K562 (cell line): ENCODE data around the gene PFDN2. TPM values are rescaled to one million over a fixed set of nuclear protein-coding genes. Genes with fewer than 3 reads are reported as not detected.

Experiments used
- BRCA1 ChIP-seq, 2 experiments: fragments of 450-650 bp in 1 of 2; sonication (generic) in 1 of 2; formaldehyde crosslinking in 1 of 2; IDR thresholded peaks; 2 replicates each; pipeline versions ENCODE4 v1.5.0 to v1.6.1; 2017 to 2020; ENCODE audit warnings: mild to moderate bottlenecking in 1 of 2, missing genetic modification reagents in 1 of 2
- CREBBP ChIP-seq: IDR thresholded peaks from one replicate; pipeline ENCODE4 v1.6.1; 2012; ENCODE audit warnings: low read depth, mild to moderate bottlenecking, control low read depth, inconsistent platforms, low read length
- DPF2 ChIP-seq: fragments of 450-650 bp; IDR thresholded peaks from 2 replicates; pipeline ENCODE4 v1.6.1; 2016
- GTF2A2 ChIP-seq: IDR thresholded peaks from 2 replicates; pipeline ENCODE4 v1.6.1; 2016; ENCODE audit warnings: mild to moderate bottlenecking, missing genetic modification characterization, missing compliant biosample characterization
- HLTF ChIP-seq: fragments of 450-650 bp; IDR thresholded peaks from 2 replicates; pipeline ENCODE4 v1.6.1; 2016
- JUNB ChIP-seq: fragments of 450-650 bp; formaldehyde crosslinking; conservative IDR thresholded peaks from 2 replicates; pipeline ENCODE4 v1.4.0; 2020; ENCODE audit warnings: mild to moderate bottlenecking
- MCM2 ChIP-seq: fragments of 450-650 bp; IDR thresholded peaks from 2 replicates; pipeline ENCODE4 v1.6.1; 2017; ENCODE audit warnings: low read depth, mild to moderate bottlenecking
- MEF2D ChIP-seq: conservative IDR thresholded peaks from 2 replicates; pipeline ENCODE4 v1.6.1; 2016; ENCODE audit warnings: low read depth, missing genetic modification characterization, missing compliant biosample characterization
- NONO ChIP-seq, 2 experiments: fragments of 200-400 bp in 1 of 2; fragments of 450-650 bp in 1 of 2; formaldehyde crosslinking in 1 of 2; IDR thresholded peaks; 2 replicates each; pipeline ENCODE4 v1.6.1; 2017; ENCODE audit warnings: low read depth in 2 of 2, mild to moderate bottlenecking in 2 of 2, moderate library complexity in 2 of 2, low read length in 1 of 2
- PTTG1 ChIP-seq: fragments of 450-650 bp; IDR thresholded peaks from 2 replicates; pipeline ENCODE4 v1.6.1; 2016; ENCODE audit warnings: low read depth, mild to moderate bottlenecking, missing genetic modification characterization, missing compliant biosample characterization
- SAFB ChIP-seq: fragments of 200-400 bp; formaldehyde crosslinking; IDR thresholded peaks from 2 replicates; pipeline ENCODE4 v1.6.1; 2017; ENCODE audit warnings: low read depth, low read length, borderline replicate concordance
- SIN3B ChIP-seq: fragments of 450-650 bp; IDR thresholded peaks from 2 replicates; pipeline ENCODE4 v1.6.1; 2017; ENCODE audit warnings: low read depth, mild to moderate bottlenecking, moderate library complexity
- SIRT6 ChIP-seq: IDR thresholded peaks from one replicate; pipeline ENCODE4 v1.6.1; 2012; ENCODE audit warnings: low read depth, mild to moderate bottlenecking, control low read depth, inconsistent platforms, low read length, moderate library complexity
- TAF1 ChIP-seq: IDR thresholded peaks from 2 replicates; pipeline ENCODE4 v1.6.1; 2011; ENCODE audit warnings: mild to moderate bottlenecking, low read length, moderate library complexity; ENCODE audit not compliant: insufficient read depth, control insufficient read depth, severe bottlenecking; ENCODE audit errors: extremely low read depth
- TAL1 ChIP-seq: fragments of 450-650 bp; IDR thresholded peaks from 2 replicates; pipeline ENCODE4 v1.6.1; 2016; ENCODE audit warnings: mild to moderate bottlenecking
- USF2 ChIP-seq: sonication (generic); formaldehyde crosslinking; IDR thresholded peaks from 2 replicates; pipeline ENCODE4 v1.5.0; 2020; ENCODE audit warnings: missing genetic modification reagents
- ZKSCAN8 ChIP-seq: fragments of 200-800 bp; sonication (Bioruptor generic); IDR thresholded peaks from 2 replicates; pipeline ENCODE4 v1.6.1; 2016; ENCODE audit warnings: missing genetic modification characterization, missing compliant biosample characterization
- ZMIZ1 ChIP-seq, 2 experiments: fragments of 150-350 bp in 1 of 2; IDR thresholded peaks; 2 replicates each; pipeline ENCODE4 v1.6.1; 2012 to 2016; ENCODE audit warnings: low read depth in 2 of 2, low read length in 2 of 2, mild to moderate bottlenecking in 1 of 2, moderate library complexity in 1 of 2
- ZNF165 ChIP-seq: fragments of 250-450 bp; sonication (Bioruptor Pico); IDR thresholded peaks from 2 replicates; pipeline ENCODE4 v1.4.0; 2020; ENCODE audit warnings: borderline replicate concordance
- ZNF561 ChIP-seq: fragments of 450-650 bp; formaldehyde crosslinking; conservative IDR thresholded peaks from 2 replicates; pipeline ENCODE4 v1.4.0; 2020; ENCODE audit warnings: mild to moderate bottlenecking, moderate library complexity
- ZNF589 ChIP-seq: fragments of 200-800 bp; sonication (Bioruptor generic); IDR thresholded peaks from 2 replicates; pipeline ENCODE4 v1.6.1; 2016; ENCODE audit warnings: low read depth, missing genetic modification characterization, missing compliant biosample characterization
- ZNF699 ChIP-seq: fragments of 250-450 bp; sonication (Bioruptor Pico); IDR thresholded peaks from 2 replicates; pipeline ENCODE4 v1.8.0; 2021; ENCODE audit warnings: mild to moderate bottlenecking, moderate library complexity; ENCODE audit not compliant: insufficient replicate concordance
- ZSCAN29 ChIP-seq: fragments of 450-650 bp; IDR thresholded peaks from 2 replicates; pipeline ENCODE4 v1.6.1; 2017
- polyA plus RNA-seq, 8 experiments: library from polyadenylated mRNA; depleted of rRNA in 4 of 8; stranded (reverse) in 5 of 8; unstranded in 3 of 8; fragments of >200 nt; fragmentation: Nextera tagmentation in 2 of 8; fragmentation: Illumina TruSeq in 1 of 8; extraction: Ambion mirVana in 2 of 8; extraction: Trizol in 1 of 8; gene quantifications; 2 replicates each; pipeline versions ENCODE4 v1.2.1 to v1.2.3, GENCODE V29; 2011 to 2014; ENCODE audit warnings: inconsistent platforms in 1 of 8, missing spikeins in 1 of 8
- total RNA-seq, 7 experiments: library from RNA; depleted of rRNA in 6 of 7; stranded (reverse); fragments of >200 nt in 6 of 7; fragmentation: Illumina TruSeq in 2 of 7; extraction: Trizol in 2 of 7; gene quantifications; 2 replicates each; pipeline versions ENCODE4 v1.2.1 to v1.2.3, GENCODE V29; 2011 to 2021; ENCODE audit warnings: low replicate concordance in 1 of 7
- TF ChIP-seq, protein P1 (sequence below): fragments of 450-650 bp; formaldehyde crosslinking; IDR thresholded peaks from 2 replicates; pipeline ENCODE4 v1.4.0; 2020; ENCODE audit warnings: mild to moderate bottlenecking, mixed read lengths

PFDN2 gene
- total and polyA plus RNA-seq, 9 of the 15 experiments (the other 6 are each of a cell fraction or from before 2014, with no cell fraction given), result 50.2 to 361 (median 144) TPM

DNA sequence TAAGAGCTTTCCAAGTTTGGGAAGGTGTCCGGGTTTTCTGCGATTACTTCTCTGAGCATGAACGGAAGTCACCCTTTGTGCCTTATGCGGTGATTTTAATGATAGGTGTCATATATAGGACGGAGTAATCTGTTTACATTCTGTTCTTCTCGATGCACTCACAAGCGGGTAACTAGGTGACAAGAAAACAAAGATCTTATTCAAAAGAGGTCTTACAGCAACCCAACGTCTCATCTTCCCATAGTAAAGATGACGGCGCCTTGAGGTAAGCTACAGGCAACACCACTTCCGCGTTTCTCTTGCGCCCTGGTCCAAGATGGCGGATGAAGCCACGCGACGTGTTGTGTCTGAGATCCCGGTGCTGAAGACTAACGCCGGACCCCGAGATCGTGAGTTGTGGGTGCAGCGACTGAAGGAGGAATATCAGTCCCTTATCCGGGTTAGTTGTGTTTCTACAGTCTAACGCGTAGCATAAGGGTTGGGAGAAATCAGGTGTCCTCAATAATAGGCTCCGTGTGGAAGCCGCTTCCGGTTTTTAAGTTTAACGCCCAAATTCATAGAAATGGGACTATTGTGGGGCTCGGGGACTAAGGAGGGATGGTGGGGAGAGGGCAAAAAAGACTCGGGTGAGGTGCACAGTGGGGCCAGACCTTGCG, 36.0 kb upstream of the PFDN2 start, which contains the start of gene UFC1 (continued):
- TF ChIP-seq, protein P1, sequence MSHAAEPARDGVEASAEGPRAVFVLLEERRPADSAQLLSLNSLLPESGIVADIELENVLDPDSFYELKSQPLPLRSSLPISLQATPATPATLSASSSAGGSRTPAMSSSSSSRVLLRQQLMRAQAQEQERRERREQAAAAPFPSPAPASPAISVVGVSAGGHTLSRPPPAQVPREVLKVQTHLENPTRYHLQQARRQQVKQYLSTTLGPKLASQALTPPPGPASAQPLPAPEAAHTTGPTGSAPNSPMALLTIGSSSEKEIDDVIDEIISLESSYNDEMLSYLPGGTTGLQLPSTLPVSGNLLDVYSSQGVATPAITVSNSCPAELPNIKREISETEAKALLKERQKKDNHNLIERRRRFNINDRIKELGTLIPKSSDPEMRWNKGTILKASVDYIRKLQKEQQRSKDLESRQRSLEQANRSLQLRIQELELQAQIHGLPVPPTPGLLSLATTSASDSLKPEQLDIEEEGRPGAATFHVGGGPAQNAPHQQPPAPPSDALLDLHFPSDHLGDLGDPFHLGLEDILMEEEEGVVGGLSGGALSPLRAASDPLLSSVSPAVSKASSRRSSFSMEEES (CRISPR knock-in tag), result no peak
- TF ChIP-seq SIN3B (peak; percentile 20; the same call in 1 of the 2 replicates), DPF2 (no peak), CREBBP (no peak), MCM2 (no peak), JUNB (CRISPR knock-in tag) (no peak), PTTG1 (no peak), ZNF165 (CRISPR knock-in tag) (no peak), ZNF561 (CRISPR knock-in tag) (no peak), ZNF589 (CRISPR knock-in tag) (no peak), SAFB (no peak), GTF2A2 (tag) (peak; percentile 48; the same call in 1 of the 2 replicates), SIRT6 (no peak), MEF2D (tag) (peak; percentile 54; the same call in 1 of the 2 replicates), BRCA1 (IDR thresholded peaks at IDR 0.05) (no peak), BRCA1 (CRISPR knock-in tag; IDR thresholded peaks at IDR 0.05) (no peak), USF2 (CRISPR knock-in tag) (no peak), TAF1 (peak; percentile 97), TAL1 (no peak), ZKSCAN8 (CRISPR knock-in tag) (no peak), ZSCAN29 (no peak), NONO (IDR thresholded peaks at IDR 0.05; ENCODE audit: low read depth in 2 of 2, low read length in 1 of 2) (no peak), ZNF699 (CRISPR knock-in tag) (no peak), ZMIZ1 (IDR thresholded peaks at IDR 0.05; ENCODE audit: low read depth in 2 of 2, low read length in 2 of 2) (peak; percentile 7 to 58; a peak in 2 of 4 replicates), HLTF (peak; percentile 16; the same call in 1 of the 2 replicates)
